ENCODE measurements around the gene TRPM3.

TRPM3 gene

DNA sequence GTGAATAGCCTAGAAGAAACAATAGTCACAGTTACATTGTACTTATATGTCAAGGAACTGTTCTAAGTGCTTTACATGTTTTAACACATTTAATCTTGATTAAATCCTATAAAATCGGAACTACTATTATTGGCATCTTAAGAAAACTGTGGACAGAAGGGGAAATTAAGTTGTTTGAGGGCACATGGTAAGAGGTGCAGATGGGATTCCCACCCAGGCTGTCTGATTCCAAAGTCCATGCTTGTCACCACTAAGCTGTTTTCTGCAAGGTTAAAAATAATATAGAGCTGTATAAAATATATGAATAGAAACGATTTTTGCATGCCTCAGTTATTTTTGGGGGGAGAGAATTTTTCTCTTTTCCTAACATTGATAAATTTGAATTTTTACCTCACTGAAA lies 512.4 kb downstream of the TRPM3 start:
- DNase-seq (ENCODE audit: low read depth) = no peak

- no peak for DNase-seq (ENCODE audit: low read depth)
Measured at GRCh38 chr9:70607926-70608325, 513.5 kb downstream of the TRPM3 start.

DNA sequence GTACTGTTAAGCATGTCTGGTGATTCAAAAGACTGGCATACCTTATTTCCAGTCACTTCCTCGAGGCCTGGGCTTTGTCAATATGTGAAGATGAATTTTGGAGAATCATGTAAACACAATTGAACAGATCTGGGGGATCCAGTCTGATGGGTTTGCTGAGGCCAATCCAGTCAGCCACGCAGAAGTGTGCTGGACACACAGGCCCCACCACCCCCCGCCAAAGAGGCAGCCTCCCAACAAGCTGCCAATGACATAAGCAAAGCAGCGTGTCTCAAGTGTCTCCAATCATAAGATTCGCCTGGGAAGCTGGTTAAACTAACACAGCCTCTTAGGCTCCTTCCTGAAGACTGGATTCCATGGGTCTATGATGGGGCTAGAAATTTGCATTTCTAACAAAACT lies 514.1 kb downstream of the TRPM3 start:
- no peak for DNase-seq (ENCODE audit: low read depth)

GRCh38 chr9:70603020-70603411 lies 518.4 kb downstream of the TRPM3 start:
- DNase-seq (ENCODE audit: low read depth) = no peak

GRCh38 chr9:70602321-70603019 lies 519.0 kb downstream of the TRPM3 start:
- no peak for DNase-seq (ENCODE audit: low read depth)

DNA sequence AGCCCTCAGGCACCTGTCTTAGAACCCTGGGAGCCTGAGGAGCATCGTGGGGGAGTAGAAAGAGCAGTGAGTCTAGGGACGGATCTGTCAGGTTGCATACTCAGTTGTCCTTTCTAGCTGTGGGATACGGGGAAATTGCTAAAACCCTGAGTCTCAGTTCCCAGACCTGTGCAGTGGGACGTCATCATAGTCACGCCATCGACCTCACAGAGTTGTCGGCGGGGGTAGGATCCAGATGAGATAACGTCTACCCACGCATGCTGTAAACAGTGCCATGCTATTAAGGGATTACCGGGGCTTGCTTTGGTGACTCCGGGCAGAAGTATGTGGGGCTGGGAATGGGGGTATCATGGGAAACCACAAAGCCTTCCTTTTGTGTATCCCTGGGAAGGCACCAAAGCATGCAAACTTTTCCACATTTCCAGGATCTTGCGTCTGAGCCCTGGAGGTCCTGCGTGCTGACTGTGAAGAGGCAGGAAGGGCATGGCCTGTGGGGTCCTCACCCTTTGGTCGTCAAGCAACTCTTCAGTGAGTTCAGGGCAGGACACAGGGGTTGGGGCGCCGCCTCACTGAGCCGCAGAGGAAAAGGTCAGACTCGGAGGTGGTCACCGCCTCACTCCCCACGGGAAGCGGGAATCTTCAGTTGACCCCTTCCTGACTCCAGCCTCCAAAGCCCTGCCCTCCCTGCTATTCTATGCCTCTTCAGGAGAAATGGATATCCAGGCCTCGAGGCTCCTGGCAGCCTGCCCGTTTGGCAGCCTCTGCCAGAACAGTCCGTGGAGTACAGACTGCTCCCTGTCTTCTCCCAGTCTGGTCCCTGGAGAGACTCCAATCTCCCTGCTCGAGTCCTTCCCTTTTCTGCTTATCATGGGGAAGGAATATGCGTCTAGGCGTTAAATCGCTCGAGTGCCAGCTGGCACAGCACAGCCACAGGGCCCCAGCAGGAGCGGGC lies 520.1 kb downstream of the TRPM3 start:
- no peak for DNase-seq (ENCODE audit: low read depth)

- no peak for DNase-seq (ENCODE audit: low read depth)
Measured at GRCh38 chr9:70600506-70600905, 520.9 kb downstream of the TRPM3 start.

DNA sequence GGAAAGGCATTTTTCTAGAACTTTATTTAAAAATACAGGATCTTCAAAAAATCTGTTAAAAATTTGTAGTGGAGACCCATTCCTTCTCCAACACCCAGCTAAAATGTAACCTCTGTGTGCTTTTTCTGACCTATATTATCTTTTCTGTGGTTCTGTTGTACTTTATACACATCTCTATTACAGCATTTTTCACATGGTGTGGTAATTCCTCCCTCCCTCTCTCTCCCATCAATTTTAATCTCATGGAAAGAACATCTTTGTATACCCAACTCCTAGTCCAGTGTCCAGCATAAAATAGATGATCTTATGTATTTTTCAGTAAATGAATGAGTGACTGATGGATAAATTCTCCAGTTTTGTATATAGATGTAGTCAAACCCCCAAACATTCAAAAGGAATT lies 523.5 kb downstream of the TRPM3 start:
- no peak for DNase-seq (ENCODE audit: low read depth)

GRCh38 chr9:70595211-70595610 lies 526.2 kb downstream of the TRPM3 start:
- no peak for DNase-seq (ENCODE audit: low read depth)

DNA sequence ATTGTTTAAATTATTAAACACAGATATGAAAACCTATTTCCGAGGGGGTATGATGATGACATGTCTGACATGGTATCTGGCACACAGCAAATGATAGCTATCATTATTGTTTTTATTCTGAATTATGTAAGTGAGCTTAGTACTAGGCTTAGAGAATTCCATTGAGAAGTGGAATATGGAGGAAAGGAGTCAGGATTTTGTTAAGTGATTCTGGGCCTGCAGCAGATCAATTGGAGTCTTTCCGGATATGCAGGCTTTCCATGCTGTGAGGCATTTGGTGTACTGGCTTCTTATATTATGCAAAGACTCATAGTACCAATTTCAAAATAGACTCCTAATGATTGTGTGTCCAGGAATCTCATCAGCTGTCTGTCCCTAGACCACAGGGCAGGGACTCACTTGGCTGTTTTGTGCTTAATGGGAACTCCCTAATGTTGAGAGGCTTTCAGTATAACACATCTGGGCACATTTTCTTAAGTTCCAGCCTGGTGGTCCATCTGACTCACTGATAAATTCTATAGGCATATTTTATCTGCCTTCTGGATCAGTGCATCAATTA lies 527.0 kb downstream of the TRPM3 start:
- DNase-seq (ENCODE audit: low read depth) = no peak

GRCh38 chr9:70593241-70593640 lies 528.2 kb downstream of the TRPM3 start:
- no peak for DNase-seq (ENCODE audit: low read depth)

DNA sequence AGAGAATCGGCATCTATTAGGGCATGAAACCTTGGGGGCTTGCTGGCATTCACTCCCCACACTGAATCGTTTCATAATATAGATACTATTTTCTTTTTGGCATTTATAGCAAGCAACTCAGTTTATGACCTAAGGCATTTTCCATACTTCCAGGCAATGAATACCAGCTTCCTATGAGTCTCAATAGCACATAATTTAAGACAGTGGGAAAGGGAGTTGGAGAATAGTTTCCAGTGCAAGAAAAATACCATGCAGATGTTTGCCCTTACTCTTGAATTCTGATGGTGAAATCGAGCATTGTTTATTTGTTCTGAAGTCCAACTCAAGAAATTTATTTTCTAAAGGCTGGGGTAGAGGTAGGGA lies 531.1 kb downstream of the TRPM3 start:
- DNase-seq (ENCODE audit: low read depth) = no peak

DNA sequence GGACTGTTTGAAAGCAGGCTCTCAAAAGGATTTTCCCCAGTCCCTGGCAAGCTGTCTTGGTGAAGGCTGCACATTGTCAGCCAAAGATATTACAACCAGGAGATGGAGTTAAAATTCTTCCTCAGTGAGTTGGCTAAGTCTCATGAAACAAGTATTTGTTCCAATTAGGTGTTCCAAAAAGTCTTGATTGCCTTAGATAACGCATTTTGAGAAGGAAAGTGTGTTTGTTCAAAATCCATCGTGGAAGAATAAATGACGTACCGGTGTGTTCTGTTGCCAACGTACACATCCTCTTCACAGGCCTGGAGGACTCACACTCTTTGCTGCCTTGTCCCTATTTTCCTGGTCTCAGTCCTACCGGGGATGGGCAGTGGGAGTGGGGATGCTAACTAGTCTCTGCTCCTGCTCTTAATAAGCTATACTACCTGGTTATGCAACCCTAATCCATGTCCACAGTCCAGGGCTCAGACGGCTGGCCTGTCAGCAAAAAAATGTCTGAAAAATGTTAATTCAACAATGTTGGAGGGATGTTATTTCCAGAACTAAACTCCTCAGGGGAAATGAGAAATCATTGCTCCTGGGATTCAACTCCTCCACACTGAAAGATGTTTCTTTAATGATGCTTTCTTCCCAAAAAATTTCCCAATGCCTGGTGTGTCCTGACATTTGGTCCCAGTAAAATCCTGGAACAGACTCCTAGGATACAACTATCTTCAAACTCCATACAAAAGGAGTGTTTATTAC lies 531.7 kb downstream of the TRPM3 start:
- no peak for DNase-seq (ENCODE audit: low read depth)

DNA sequence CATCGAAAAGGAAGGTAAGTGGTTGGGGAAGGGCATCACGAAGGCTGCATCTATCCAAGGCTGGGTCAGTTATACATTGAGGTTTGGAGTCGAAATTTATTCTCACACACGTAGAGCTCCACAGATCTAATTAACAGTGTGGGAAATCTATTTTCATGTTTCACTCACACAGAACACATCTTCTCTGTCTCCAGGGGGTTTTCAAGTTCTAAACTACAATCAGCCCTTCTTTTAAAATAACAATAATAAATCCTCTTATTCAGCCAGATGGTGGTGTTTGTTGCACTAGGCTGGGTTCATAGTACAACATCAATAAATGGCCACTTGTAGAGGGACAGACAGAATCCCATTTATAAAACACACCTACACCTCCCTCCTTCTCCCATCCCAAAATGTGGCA lies 532.4 kb downstream of the TRPM3 start:
- no peak for DNase-seq (ENCODE audit: low read depth)

DNA sequence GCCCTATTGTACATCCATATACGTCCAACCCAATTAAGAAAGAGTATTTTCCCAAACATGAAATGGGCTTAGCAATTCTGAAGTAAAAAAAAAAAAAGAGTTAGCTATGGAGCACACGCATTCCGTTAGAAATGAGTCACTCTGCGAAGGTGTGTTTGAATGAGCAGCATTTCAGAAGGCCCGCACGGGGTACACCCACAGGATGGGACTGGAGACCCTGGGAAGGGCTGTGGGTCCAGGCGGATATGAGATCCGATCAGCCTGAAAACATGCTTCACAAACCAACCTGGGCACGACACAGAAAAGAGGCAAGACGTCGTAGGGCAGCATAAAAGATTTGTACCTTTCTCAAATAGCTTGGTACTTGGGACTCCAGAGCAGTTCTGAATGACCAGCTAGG lies 533.0 kb downstream of the TRPM3 start:
- DNase-seq (ENCODE audit: low read depth) = no peak

DNA sequence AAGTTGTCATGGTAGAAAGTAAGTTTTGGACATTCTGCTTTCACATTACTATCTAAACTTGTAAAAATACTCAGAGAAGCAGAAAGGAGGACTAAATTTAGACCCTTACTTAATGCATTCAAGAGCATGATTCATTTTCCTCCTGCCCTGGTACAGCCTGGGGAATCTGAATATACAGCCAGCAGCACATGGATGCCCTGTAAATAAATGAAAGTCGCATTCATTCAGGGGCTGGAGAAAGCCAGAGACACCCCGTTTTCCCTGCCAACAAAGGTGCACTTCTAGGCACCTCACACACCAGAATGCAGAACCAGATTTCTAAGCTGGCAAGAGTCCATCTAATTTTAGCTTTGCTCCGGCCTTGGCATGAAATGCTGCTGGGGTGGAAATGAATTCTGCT lies 534.2 kb downstream of the TRPM3 start:
- no peak for DNase-seq (ENCODE audit: low read depth)

DNA sequence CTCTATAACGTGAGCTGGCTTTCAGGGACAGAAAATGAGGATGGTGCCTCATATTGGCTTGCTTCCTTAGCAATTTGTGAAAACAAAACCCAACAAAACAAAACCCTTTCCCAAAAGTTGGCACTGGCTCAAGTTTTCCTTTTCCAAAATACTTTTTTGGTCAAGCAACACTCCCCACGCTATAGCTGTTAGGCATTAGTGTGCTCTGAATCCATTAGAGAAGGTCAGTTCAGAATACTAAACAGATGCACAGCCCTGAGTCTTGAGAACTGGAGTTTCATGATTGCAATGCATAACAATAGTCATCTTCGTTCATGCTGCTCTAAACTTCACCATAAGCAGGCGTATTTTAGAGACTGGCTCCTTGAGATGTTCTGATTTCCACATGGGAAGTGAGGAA lies 534.9 kb downstream of the TRPM3 start:
- DNase-seq (ENCODE audit: low read depth) = no peak

GRCh38 chr9:70581955-70582350 lies 539.5 kb downstream of the TRPM3 start:
- DNase-seq (ENCODE audit: low read depth) = no peak

- DNase-seq (ENCODE audit: low read depth) = no peak
Measured at GRCh38 chr9:70581214-70581954, 540.0 kb downstream of the TRPM3 start.

DNA sequence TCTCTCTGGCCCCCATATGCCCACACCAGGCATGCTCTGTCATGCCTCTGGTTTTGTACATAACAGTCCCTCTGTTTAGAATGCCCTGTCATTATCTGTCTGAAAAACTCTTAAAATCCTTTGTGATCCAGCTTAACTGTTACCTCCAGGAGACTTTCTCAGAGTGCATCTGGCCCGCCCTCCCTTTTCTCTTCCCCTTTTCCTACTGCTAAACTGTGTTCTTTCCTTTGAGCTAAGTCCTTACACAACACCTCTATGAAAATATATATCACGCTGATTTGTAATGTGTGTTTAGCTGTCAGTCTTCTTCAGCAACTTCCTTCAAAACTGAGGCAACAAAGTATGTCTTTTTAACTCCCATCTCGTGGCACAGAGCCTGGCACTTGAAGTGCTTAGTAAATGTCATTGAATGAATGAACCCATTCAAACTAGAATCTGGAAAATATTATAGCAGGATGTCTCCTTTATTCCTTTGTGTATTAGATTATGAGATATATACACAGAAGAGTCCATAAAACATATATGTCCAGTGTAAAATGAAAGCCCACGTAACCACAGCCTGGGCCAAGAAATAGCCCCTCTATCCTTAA lies 540.7 kb downstream of the TRPM3 start:
- no peak for DNase-seq (ENCODE audit: low read depth)

GRCh38 chr9:70579686-70580085 lies 541.7 kb downstream of the TRPM3 start:
- DNase-seq (ENCODE audit: low read depth) = no peak
